NCI-H524 (cell line): ENCODE data around the gene NINJ2.
A peak's percentile ranks its signal among the peaks of the same experiment; 100 is the strongest.

Source experiments
- DNase-seq, 2 experiments: peaks; one replicate each; lab custom pipeline; 2025; lab: John Stamatoyannopoulos, UW

NINJ2 gene

GRCh38 chr12:546920-547845 is 116.1 kb downstream of the NINJ2 start:
- DNase-seq: peak; percentile 10 to 55

DNA sequence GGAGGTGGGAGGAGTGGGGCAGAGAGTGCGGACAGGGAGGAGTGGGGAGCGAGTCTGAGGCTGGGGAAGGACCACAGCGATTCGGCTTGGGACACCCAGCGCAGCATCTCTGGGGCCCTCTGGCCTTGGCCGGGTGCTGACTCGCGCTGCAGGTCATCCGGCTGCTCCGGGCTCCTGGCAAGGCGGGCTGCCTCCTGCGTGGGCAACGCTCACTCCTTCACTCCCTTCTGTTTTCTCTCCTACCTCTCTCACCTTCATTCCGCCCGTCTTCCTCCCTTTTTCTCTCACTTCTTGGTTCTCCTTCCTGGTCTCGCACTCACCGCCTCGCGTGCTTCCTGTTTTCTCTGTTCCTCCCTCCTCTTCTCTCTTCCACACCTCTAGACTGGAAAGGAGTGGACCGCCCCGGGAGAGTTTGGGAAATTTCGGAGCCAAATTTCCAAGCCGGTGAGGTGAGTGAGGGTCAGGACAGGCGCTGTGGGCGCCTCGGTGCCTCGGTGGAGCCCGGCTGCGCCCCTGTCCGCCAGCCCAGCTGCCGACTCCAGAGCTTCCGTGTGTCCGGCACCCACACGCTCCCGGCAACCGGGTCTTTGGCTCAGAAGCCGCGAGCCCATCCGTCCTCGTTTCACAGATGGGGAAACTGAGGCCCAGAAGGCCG is 116.9 kb downstream of the NINJ2 start:
- no peak for DNase-seq

- DNase-seq: no peak
Measured at GRCh38 chr12:545835-546234, 117.4 kb downstream of the NINJ2 start.

DNA sequence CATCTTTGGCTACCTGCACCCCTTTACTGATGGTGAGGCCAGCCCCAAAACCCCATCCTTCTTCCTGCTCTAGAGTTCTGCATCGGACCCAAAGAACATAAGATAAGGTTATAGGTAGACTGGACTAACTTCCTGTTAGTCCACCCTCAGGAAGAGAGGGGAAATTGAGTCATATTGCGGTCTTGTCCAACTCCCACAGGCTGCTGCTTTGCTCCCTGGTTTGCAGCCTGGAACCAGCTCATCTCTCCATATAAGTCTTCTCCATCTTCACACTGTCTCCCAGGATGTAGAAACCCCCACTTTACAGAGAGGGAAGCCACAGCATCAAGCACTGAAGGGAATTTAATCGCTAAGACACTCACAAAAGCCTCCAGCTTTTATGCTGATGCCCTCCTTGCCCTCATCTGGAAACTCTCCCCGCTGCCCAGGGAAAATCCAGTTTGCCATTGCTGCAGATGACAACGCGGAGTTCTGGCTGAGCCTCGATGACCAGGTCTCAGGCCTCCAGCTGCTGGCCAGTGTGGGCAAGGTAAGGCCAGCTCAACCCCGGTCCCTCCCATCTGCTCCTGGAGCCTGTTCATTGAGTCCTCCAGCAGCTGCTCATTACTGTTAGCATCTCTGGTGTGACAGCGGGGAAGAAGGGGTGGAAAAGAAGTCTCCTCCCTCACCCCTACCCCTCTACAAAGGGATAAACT is 118.2 kb downstream of the NINJ2 start:
- DNase-seq: no peak

GRCh38 chr12:544142-544541 is 119.1 kb downstream of the NINJ2 start:
- no peak for DNase-seq

DNA sequence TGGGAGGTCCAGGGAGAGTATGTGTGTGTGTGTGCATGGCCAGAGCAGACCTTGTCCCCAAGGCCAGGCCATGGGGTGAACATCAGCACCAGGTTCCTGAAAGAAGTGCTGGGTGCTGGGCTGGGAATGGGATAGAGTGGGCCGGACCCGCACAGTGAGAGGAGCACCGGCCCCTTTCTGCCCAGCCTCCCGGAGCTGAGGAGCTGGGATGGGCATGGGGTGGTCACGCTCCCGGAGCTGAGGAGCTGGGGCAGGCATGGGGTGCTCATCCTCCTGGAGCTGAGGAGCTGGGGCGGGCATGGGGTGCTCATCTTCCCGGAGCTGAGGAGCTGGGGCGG is 120.2 kb downstream of the NINJ2 start:
- DNase-seq: no peak

GRCh38 chr12:542395-543113 is 120.7 kb downstream of the NINJ2 start:
- DNase-seq: peak; percentile 87 to 94

- DNase-seq: no peak
Measured at GRCh38 chr12:541676-542324, 121.4 kb downstream of the NINJ2 start.

GRCh38 chr12:539540-540310 is 123.5 kb downstream of the NINJ2 start:
- DNase-seq: no peak

GRCh38 chr12:538731-539539 is 124.3 kb downstream of the NINJ2 start:
- no peak for DNase-seq

- no peak for DNase-seq
Measured at GRCh38 chr12:537772-538171, 125.5 kb downstream of the NINJ2 start.

- no peak for DNase-seq
Measured at GRCh38 chr12:536751-537245, 126.4 kb downstream of the NINJ2 start.

GRCh38 chr12:535396-535795 is 127.8 kb downstream of the NINJ2 start:
- no peak for DNase-seq

DNA sequence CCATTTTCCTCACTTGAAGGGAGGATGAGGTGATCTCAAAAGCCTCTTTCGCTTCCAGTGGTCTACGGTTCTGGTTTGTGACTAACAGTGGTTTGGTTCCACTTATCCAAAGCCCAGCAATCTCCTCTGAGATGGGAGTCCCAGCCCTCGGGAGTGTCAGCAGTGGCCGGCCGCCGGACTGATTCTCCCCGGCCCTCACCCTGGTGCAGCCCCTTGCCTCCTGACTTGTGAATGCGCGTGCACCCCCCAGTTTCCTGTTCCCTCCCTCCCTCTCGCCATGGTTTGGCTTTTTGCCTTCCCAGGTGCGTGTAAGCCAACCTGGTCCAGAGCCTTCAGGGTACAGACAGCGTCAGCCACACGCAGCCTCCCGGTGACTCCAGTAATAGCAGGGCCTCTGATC is 129.0 kb downstream of the NINJ2 start:
- no peak for DNase-seq

DNA sequence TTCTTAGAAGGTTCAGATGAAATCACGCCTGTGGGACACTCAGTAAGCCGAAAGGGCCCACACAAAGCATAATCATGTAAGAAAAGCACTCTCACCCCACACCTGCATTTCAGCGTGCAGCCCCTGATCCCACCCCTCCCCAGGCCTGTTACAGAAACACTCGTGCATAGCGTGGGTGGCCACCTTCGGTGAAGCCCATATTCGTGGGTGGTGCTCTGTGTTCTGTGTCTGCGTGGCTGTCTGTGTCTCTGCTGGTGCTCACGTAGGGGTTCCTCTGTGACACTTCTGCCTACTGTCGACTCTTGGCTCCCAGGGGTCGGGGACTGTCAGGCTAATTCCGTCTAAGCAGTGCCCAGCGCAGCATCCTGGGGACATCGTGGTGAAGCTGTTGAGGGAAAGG is 129.5 kb downstream of the NINJ2 start:
- no peak for DNase-seq

DNA sequence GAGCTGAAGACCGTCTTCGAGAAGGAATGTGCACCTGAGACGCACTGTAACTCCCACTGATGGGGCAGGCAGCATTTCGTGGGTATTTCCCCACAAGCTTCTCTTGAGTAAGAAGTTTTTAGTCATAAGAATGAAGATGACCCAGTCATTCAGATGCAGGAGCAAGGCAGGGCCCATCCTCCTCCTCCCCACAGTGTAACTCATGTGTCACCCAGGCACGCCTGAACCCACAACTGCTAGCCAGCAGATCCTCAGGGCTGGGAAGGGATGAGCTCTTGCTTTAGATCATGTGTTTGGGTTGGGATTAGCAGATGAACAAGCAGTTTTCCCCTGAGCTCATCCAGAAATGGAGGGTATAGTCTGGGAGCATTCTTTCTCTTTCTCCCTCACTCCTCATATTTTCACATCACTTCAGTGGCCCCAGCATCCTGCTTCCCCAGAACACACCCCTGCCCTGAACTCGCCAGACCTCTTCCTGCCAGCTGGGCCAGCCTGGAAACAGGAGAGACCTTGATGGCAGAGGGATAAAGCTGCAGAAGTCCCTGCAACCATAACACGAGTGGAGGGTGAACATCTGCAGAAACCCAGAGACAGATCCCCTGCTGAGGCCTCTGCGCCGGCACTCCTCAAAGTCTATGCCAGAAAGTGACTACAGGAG is 130.2 kb downstream of the NINJ2 start:
- no peak for DNase-seq

DNA sequence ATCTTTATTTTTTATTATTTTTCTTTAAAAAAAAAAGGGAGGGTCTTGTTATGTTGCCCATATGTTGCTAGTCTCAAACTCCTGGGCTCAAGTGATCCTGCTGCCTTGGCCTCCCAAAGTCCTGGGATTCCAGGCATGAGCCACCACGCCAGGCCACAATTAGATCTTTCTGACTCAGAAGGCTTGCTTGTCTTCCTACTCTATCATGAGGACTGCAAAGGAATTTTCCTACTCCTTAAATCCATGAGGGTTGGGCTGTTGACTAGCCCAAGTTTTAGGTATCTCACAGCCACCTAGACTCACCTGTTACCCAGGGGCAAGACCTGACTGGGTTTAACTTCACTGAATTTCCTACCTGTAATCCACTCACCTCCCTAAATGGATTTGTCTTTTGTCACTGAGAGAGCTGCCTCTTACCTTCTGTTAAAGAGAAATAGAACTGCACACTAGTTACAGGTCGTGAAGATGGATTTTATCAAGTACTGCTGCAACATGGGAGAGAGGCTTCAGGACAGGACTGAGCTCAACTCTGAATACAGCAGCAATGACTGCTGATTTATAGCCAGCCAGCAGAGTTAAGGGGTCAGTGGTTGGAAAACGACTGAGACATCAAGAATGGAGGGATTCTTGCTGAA is 131.2 kb downstream of the NINJ2 start:
- DNase-seq: no peak

- DNase-seq: no peak
Measured at GRCh38 chr12:530821-531220, 132.4 kb downstream of the NINJ2 start.

DNA sequence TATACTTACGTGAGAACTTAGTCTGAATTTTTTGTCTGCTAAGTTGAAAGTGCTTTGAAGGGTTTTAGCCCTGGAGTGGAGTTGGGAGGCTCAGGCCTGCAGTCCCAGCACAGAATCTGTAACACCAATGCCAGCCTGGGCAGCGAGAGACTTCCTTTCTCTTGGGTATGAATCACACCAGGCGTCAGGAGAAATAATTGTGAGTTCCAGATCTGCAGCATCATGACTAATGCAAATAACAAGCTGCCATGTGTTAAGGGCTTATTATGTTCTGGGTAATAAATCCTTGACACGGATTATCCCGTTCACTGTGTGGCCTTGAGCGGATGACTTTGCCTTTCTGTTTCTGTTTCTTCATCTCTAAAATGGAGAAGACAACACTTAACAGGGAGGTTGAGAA is 132.9 kb downstream of the NINJ2 start:
- DNase-seq: no peak
